Mesothelial cell of epicardium (in vitro differentiated cells): ENCODE data around the gene SLC43A3. TPM values are rescaled to one million over a fixed set of nuclear protein-coding genes. Genes with fewer than 3 reads are reported as not detected.
A peak's percentile ranks its signal among the peaks of the same experiment; 100 is the strongest.

Source experiments
- DNase-seq, 2 experiments: peaks; one replicate each; pipeline ENCODE4 v3.0.0; 2021; ENCODE audit warnings: low spot score in 2 of 2; ENCODE audit not compliant: unreplicated experiment in 2 of 2
- H3K27ac Mint-ChIP-seq: 2 replicates; pipeline ENCODE4 v1.8.0; 2021; ENCODE audit warnings: mixed read lengths
- H3K27me3 Mint-ChIP-seq: 2 replicates; pipeline ENCODE4 v1.8.0; 2021; ENCODE audit warnings: low read depth, mixed read lengths
- H3K36me3 Mint-ChIP-seq: 2 replicates; pipeline ENCODE4 v1.8.0; 2021; ENCODE audit warnings: mixed read lengths
- H3K4me1 Mint-ChIP-seq: 2 replicates; pipeline ENCODE4 v1.8.0; 2021; ENCODE audit warnings: mixed read lengths
- H3K4me3 Mint-ChIP-seq: 2 replicates; pipeline ENCODE4 v1.8.0; 2021; ENCODE audit warnings: mild to moderate bottlenecking, moderate library complexity, mixed read lengths
- H3K9me3 Mint-ChIP-seq: 2 replicates; pipeline ENCODE4 v1.8.0; 2021; ENCODE audit warnings: mixed read lengths
- total RNA-seq: library from RNA; stranded (reverse); gene quantifications from 3 replicates; pipeline ENCODE4 v1.2.1, GENCODE V29; 2021
- TF ChIP-seq, protein P1 (sequence below): fragments of 200-600 bp; sonication (generic); IDR thresholded peaks from one replicate; pipeline ENCODE4 v1.5.0; 2021; ENCODE audit warnings: antibody characterized with exemption; ENCODE audit not compliant: unreplicated experiment

Gene SLC43A3
- 11.8 to 13.3 TPM (median 12.9 TPM) in 3 replicates for total RNA-seq

DNA sequence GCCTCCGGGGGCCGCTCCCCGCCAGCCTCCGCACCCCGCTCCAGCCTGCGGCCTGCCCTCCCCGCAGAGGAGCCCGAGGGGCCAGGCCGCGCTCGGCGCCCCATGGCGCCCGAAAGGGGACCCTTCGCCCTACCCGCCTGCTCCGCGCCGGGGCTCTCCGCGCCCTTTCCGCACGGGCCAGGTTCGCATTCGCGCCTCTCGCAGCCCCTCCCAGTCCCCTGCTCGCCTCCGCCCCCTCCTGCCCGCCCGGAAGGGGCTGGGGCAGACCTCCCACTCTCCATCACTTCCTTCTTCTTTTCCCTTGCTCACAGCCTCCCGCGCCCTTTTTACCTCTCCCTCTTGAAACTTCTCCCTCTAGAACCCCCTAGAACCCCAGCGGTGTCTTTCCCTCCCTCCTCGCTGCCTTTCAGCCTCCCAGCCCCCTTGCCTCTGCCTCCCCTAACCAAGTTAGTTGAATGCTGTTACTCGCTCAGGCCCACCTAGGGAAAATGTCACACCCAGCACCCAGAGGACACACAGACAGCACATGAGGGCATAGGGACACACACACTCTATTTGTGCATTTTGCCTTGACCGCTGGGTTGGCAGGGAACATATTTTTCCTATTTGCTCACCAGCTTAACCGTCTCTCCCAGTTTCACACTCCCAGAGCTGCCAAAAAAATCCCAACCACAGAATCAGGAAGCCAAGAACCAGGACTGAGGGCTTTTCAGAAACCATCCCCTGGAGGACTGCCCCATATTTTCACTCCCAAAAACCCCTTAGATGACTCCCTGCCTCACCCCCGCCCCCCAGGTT lies at the start of gene SLC43A3:
TSS of gene SLC43A3 (minus strand) at position 193 of the 798 bp plus-strand sequence. CDS start 949 bp downstream, outside the sequence.
- H3K27me3 Mint-ChIP-seq: peaks cover 43% of the 10 kb centered on the region
- peaks cover 25% of the 10 kb centered on the region for H3K4me1 Mint-ChIP-seq
- H3K36me3 Mint-ChIP-seq: peaks cover 3% of the 10 kb centered on the region
- no peaks in the 10 kb centered on the region for H3K9me3 Mint-ChIP-seq
- peak within 1 kb of the TSS; percentile 71 for H3K4me3 Mint-ChIP-seq
- TF ChIP-seq, protein P1, sequence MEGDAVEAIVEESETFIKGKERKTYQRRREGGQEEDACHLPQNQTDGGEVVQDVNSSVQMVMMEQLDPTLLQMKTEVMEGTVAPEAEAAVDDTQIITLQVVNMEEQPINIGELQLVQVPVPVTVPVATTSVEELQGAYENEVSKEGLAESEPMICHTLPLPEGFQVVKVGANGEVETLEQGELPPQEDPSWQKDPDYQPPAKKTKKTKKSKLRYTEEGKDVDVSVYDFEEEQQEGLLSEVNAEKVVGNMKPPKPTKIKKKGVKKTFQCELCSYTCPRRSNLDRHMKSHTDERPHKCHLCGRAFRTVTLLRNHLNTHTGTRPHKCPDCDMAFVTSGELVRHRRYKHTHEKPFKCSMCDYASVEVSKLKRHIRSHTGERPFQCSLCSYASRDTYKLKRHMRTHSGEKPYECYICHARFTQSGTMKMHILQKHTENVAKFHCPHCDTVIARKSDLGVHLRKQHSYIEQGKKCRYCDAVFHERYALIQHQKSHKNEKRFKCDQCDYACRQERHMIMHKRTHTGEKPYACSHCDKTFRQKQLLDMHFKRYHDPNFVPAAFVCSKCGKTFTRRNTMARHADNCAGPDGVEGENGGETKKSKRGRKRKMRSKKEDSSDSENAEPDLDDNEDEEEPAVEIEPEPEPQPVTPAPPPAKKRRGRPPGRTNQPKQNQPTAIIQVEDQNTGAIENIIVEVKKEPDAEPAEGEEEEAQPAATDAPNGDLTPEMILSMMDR: no peak
- H3K27ac Mint-ChIP-seq: no peak within 1 kb of the TSS
- DNase-seq: peak in 1 of 2 experiments; percentile 48

DNA sequence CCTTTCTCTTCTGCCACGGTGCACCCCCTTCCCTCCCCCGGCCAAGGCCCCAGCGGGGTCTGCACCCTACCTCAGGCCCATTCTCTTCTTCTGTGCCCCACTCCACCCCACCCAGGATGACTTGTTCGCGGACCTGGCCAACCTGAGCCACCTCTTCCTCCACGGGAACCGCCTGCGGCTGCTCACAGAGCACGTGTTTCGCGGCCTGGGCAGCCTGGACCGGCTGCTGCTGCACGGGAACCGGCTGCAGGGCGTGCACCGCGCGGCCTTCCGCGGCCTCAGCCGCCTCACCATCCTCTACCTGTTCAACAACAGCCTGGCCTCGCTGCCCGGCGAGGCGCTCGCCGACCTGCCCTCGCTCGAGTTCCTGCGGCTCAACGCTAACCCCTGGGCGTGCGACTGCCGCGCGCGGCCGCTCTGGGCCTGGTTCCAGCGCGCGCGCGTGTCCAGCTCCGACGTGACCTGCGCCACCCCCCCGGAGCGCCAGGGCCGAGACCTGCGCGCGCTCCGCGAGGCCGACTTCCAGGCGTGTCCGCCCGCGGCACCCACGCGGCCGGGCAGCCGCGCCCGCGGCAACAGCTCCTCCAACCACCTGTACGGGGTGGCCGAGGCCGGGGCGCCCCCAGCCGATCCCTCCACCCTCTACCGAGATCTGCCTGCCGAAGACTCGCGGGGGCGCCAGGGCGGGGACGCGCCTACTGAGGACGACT lies 49.3 kb upstream of the SLC43A3 start:
- H3K4me3 Mint-ChIP-seq: peak overlapping the region; percentile 58
- peaks cover 11% of the 10 kb centered on the region for H3K4me1 Mint-ChIP-seq
- H3K27ac Mint-ChIP-seq: no peak overlapping the region
- TF ChIP-seq, protein P1: no peak
- H3K27me3 Mint-ChIP-seq: peaks cover 95% of the 10 kb centered on the region
- no peaks in the 10 kb centered on the region for H3K36me3 Mint-ChIP-seq
- no peaks in the 10 kb centered on the region for H3K9me3 Mint-ChIP-seq
- no peak for DNase-seq

GRCh38 chr11:57475671-57476046 lies 48.7 kb upstream of the SLC43A3 start:
- H3K4me3 Mint-ChIP-seq: peak overlapping the region; percentile 53
- H3K36me3 Mint-ChIP-seq: no peaks in the 10 kb centered on the region
- H3K9me3 Mint-ChIP-seq: no peaks in the 10 kb centered on the region
- peaks cover 11% of the 10 kb centered on the region for H3K4me1 Mint-ChIP-seq
- DNase-seq: no peak
- TF ChIP-seq, protein P1: no peak
- H3K27ac Mint-ChIP-seq: no peak overlapping the region
- H3K27me3 Mint-ChIP-seq: peaks cover 92% of the 10 kb centered on the region

DNA sequence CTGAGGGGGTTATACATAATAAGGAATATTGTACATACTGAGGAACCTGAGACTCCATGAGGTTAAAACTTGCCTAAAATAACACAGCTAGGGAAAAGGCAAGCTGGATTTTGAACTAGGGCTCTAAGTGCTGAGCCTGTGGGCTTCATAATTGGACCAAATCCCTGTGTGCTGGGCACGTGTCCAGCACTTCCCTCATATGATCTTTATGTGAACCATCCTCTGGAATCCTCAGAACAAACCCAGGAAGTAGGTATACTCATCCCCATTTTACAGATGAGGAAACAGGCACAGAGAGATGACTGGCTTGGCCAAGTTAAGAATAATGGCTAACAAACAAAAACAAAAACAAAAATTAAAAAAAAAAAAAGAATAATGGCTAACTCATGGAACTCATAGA lies 48.3 kb upstream of the SLC43A3 start:
- H3K4me3 Mint-ChIP-seq: no peak overlapping the region
- no peak for DNase-seq
- no peak overlapping the region for H3K27ac Mint-ChIP-seq
- peaks cover 90% of the 10 kb centered on the region for H3K27me3 Mint-ChIP-seq
- H3K4me1 Mint-ChIP-seq: peaks cover 11% of the 10 kb centered on the region
- H3K9me3 Mint-ChIP-seq: no peaks in the 10 kb centered on the region
- no peaks in the 10 kb centered on the region for H3K36me3 Mint-ChIP-seq
- TF ChIP-seq, protein P1: no peak

GRCh38 chr11:57474803-57475115 lies 47.8 kb upstream of the SLC43A3 start:
- TF ChIP-seq, protein P1: no peak
- Mint-ChIP-seq H3K27ac (no peak overlapping the region), H3K9me3 (no peaks in the 10 kb centered on the region), H3K4me1 (peaks cover 11% of the 10 kb centered on the region), H3K4me3 (no peak overlapping the region), H3K36me3 (no peaks in the 10 kb centered on the region), H3K27me3 (peaks cover 91% of the 10 kb centered on the region)
- DNase-seq: no peak
